K562 (cell line): ENCODE data around the gene POLR2H. TPM values are rescaled to one million over a fixed set of nuclear protein-coding genes. Genes with fewer than 3 reads are reported as not detected.

Experiments used
- IFI16 ChIP-seq: fragments of 250-450 bp; sonication (Bioruptor Pico); IDR thresholded peaks from 2 replicates; pipeline ENCODE4 v2.1.2; 2022; ENCODE audit warnings: mild to moderate bottlenecking, inconsistent platforms
- TEAD1 ChIP-seq, 2 experiments: fragments of 450-650 bp in 1 of 2; sonication (generic) in 1 of 2; formaldehyde crosslinking; IDR thresholded peaks; 2 replicates each; pipeline versions ENCODE4 v1.4.0 to v1.8.0; 2020 to 2022; ENCODE audit warnings: mild to moderate bottlenecking in 2 of 2, missing genetic modification reagents in 1 of 2
- WHSC1 ChIP-seq: IDR thresholded peaks from one replicate; pipeline ENCODE4 v1.6.1; 2012; ENCODE audit warnings: low read length, control low read depth, inconsistent platforms
- polyA plus RNA-seq, 8 experiments: library from polyadenylated mRNA; depleted of rRNA in 4 of 8; stranded (reverse) in 5 of 8; unstranded in 3 of 8; fragments of >200 nt; fragmentation: Nextera tagmentation in 2 of 8; fragmentation: Illumina TruSeq in 1 of 8; extraction: Ambion mirVana in 2 of 8; extraction: Trizol in 1 of 8; gene quantifications; 2 replicates each; pipeline versions ENCODE4 v1.2.1 to v1.2.3, GENCODE V29; 2011 to 2014; ENCODE audit warnings: inconsistent platforms in 1 of 8, missing spikeins in 1 of 8
- total RNA-seq, 7 experiments: library from RNA; depleted of rRNA in 6 of 7; stranded (reverse); fragments of >200 nt in 6 of 7; fragmentation: Illumina TruSeq in 2 of 7; extraction: Trizol in 2 of 7; gene quantifications; 2 replicates each; pipeline versions ENCODE4 v1.2.1 to v1.2.3, GENCODE V29; 2011 to 2021; ENCODE audit warnings: low replicate concordance in 1 of 7
- TF ChIP-seq, protein P1 (sequence below): sonication (generic); formaldehyde crosslinking; IDR thresholded peaks from 2 replicates; pipeline ENCODE4 v1.8.0; 2022; ENCODE audit warnings: missing genetic modification reagents, mild to moderate bottlenecking, borderline replicate concordance
- TF ChIP-seq, protein P2 (sequence below), 2 experiments: IDR thresholded peaks; 2 replicates each; pipeline ENCODE4 v1.6.1; 2011; ENCODE audit warnings: borderline replicate concordance in 1 of 2, control low read depth in 1 of 2, low read depth in 1 of 2, low read length in 1 of 2, mild to moderate bottlenecking in 1 of 2, mixed read lengths in 1 of 2, moderate library complexity in 1 of 2; ENCODE audit not compliant: insufficient read depth in 1 of 2, insufficient read length in 1 of 2, poor library complexity in 1 of 2, severe bottlenecking in 1 of 2; ENCODE audit errors: extremely low read depth in 1 of 2
- TF ChIP-seq, protein P3 (sequence below): fragments of 200-800 bp; sonication (Bioruptor generic); IDR thresholded peaks from 2 replicates; pipeline ENCODE4 v1.6.1; 2017; ENCODE audit warnings: missing genetic modification characterization, missing compliant biosample characterization
- TF ChIP-seq, protein P4 (sequence below): fragments of 450-650 bp; IDR thresholded peaks from 2 replicates; pipeline ENCODE4 v1.6.1; 2016; ENCODE audit warnings: low read depth, mild to moderate bottlenecking, moderate library complexity
- TF ChIP-seq, protein P5 (sequence below): fragments of 200-600 bp; sonication (generic); IDR thresholded peaks from one replicate; pipeline ENCODE4 v1.6.1; 2012; ENCODE audit warnings: mild to moderate bottlenecking, low read depth, low read length, inconsistent platforms

The POLR2H gene
- total and polyA plus RNA-seq, 9 of the 15 experiments (the other 6 are each of a cell fraction or from before 2014, with no cell fraction given), result 128 to 512 (median 220) TPM

DNA sequence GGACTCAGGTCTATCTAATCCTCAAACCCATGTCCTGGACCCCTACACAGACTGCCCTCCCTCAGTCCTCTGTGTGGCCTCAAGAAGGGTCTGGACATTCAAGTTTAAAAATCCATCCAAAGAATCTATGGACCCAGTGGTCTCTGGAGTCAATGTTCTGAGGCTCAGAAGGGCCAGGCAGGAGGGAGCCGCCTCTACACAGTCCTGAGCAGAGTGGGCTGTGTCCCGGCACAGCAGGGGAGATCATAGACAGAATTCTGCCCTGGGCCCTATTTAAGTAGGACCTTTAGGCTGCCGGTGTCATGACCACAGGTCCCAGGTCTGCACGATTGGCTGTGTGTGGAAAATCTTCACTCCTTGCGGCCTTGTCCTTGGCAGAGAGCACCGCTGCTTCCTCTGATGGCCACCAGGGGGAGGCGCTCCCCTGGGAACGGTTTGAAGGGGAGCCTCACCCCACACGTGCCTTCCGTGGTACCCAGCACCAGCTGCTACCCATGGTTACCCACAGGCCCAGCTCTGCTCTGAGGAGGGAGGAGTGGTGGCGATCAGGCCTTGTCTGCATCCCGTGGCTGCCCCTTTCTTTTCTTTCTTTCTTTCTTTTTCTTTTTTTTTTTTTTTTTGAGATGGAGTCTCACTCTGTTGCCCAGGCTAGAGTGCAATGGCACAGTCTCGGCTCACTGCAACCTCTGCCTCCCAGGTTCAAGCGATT is 56.3 kb downstream of the POLR2H start (continued):
- TF ChIP-seq, protein P1, sequence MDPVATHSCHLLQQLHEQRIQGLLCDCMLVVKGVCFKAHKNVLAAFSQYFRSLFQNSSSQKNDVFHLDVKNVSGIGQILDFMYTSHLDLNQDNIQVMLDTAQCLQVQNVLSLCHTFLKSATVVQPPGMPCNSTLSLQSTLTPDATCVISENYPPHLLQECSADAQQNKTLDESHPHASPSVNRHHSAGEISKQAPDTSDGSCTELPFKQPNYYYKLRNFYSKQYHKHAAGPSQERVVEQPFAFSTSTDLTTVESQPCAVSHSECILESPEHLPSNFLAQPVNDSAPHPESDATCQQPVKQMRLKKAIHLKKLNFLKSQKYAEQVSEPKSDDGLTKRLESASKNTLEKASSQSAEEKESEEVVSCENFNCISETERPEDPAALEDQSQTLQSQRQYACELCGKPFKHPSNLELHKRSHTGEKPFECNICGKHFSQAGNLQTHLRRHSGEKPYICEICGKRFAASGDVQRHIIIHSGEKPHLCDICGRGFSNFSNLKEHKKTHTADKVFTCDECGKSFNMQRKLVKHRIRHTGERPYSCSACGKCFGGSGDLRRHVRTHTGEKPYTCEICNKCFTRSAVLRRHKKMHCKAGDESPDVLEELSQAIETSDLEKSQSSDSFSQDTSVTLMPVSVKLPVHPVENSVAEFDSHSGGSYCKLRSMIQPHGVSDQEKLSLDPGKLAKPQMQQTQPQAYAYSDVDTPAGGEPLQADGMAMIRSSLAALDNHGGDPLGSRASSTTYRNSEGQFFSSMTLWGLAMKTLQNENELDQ, result no peak
- TF ChIP-seq, protein P2, sequence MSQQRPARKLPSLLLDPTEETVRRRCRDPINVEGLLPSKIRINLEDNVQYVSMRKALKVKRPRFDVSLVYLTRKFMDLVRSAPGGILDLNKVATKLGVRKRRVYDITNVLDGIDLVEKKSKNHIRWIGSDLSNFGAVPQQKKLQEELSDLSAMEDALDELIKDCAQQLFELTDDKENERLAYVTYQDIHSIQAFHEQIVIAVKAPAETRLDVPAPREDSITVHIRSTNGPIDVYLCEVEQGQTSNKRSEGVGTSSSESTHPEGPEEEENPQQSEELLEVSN (IDR thresholded peaks at IDR 0.05; ENCODE audit: borderline replicate concordance in 1 of 2, extremely low read depth in 1 of 2, insufficient read depth in 1 of 2, insufficient read length in 1 of 2, low read depth in 1 of 2, low read length in 1 of 2, poor library complexity in 1 of 2, severe bottlenecking in 1 of 2), result peak in 1 of 2 experiments; percentile 29
- TF ChIP-seq, protein P3, sequence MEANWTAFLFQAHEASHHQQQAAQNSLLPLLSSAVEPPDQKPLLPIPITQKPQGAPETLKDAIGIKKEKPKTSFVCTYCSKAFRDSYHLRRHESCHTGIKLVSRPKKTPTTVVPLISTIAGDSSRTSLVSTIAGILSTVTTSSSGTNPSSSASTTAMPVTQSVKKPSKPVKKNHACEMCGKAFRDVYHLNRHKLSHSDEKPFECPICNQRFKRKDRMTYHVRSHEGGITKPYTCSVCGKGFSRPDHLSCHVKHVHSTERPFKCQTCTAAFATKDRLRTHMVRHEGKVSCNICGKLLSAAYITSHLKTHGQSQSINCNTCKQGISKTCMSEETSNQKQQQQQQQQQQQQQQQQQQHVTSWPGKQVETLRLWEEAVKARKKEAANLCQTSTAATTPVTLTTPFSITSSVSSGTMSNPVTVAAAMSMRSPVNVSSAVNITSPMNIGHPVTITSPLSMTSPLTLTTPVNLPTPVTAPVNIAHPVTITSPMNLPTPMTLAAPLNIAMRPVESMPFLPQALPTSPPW (CRISPR knock-in tag), result no peak
- TF ChIP-seq, protein P4, sequence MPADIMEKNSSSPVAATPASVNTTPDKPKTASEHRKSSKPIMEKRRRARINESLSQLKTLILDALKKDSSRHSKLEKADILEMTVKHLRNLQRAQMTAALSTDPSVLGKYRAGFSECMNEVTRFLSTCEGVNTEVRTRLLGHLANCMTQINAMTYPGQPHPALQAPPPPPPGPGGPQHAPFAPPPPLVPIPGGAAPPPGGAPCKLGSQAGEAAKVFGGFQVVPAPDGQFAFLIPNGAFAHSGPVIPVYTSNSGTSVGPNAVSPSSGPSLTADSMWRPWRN, result no peak
- TF ChIP-seq WHSC1 (no peak), TEAD1 (CRISPR knock-in tag; IDR thresholded peaks at IDR 0.05) (0 out of 4 replicates have a peak, but pooled peaks of 1 of the 2 experiments have one; percentile 29), IFI16 (CRISPR knock-in tag) (no peak)
- TF ChIP-seq, protein P5, sequence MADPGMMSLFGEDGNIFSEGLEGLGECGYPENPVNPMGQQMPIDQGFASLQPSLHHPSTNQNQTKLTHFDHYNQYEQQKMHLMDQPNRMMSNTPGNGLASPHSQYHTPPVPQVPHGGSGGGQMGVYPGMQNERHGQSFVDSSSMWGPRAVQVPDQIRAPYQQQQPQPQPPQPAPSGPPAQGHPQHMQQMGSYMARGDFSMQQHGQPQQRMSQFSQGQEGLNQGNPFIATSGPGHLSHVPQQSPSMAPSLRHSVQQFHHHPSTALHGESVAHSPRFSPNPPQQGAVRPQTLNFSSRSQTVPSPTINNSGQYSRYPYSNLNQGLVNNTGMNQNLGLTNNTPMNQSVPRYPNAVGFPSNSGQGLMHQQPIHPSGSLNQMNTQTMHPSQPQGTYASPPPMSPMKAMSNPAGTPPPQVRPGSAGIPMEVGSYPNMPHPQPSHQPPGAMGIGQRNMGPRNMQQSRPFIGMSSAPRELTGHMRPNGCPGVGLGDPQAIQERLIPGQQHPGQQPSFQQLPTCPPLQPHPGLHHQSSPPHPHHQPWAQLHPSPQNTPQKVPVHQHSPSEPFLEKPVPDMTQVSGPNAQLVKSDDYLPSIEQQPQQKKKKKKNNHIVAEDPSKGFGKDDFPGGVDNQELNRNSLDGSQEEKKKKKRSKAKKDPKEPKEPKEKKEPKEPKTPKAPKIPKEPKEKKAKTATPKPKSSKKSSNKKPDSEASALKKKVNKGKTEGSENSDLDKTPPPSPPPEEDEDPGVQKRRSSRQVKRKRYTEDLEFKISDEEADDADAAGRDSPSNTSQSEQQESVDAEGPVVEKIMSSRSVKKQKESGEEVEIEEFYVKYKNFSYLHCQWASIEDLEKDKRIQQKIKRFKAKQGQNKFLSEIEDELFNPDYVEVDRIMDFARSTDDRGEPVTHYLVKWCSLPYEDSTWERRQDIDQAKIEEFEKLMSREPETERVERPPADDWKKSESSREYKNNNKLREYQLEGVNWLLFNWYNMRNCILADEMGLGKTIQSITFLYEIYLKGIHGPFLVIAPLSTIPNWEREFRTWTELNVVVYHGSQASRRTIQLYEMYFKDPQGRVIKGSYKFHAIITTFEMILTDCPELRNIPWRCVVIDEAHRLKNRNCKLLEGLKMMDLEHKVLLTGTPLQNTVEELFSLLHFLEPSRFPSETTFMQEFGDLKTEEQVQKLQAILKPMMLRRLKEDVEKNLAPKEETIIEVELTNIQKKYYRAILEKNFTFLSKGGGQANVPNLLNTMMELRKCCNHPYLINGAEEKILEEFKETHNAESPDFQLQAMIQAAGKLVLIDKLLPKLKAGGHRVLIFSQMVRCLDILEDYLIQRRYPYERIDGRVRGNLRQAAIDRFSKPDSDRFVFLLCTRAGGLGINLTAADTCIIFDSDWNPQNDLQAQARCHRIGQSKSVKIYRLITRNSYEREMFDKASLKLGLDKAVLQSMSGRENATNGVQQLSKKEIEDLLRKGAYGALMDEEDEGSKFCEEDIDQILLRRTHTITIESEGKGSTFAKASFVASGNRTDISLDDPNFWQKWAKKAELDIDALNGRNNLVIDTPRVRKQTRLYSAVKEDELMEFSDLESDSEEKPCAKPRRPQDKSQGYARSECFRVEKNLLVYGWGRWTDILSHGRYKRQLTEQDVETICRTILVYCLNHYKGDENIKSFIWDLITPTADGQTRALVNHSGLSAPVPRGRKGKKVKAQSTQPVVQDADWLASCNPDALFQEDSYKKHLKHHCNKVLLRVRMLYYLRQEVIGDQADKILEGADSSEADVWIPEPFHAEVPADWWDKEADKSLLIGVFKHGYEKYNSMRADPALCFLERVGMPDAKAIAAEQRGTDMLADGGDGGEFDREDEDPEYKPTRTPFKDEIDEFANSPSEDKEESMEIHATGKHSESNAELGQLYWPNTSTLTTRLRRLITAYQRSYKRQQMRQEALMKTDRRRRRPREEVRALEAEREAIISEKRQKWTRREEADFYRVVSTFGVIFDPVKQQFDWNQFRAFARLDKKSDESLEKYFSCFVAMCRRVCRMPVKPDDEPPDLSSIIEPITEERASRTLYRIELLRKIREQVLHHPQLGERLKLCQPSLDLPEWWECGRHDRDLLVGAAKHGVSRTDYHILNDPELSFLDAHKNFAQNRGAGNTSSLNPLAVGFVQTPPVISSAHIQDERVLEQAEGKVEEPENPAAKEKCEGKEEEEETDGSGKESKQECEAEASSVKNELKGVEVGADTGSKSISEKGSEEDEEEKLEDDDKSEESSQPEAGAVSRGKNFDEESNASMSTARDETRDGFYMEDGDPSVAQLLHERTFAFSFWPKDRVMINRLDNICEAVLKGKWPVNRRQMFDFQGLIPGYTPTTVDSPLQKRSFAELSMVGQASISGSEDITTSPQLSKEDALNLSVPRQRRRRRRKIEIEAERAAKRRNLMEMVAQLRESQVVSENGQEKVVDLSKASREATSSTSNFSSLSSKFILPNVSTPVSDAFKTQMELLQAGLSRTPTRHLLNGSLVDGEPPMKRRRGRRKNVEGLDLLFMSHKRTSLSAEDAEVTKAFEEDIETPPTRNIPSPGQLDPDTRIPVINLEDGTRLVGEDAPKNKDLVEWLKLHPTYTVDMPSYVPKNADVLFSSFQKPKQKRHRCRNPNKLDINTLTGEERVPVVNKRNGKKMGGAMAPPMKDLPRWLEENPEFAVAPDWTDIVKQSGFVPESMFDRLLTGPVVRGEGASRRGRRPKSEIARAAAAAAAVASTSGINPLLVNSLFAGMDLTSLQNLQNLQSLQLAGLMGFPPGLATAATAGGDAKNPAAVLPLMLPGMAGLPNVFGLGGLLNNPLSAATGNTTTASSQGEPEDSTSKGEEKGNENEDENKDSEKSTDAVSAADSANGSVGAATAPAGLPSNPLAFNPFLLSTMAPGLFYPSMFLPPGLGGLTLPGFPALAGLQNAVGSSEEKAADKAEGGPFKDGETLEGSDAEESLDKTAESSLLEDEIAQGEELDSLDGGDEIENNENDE, result no peak
